ENCODE data around the gene GRAMD2B.

DNA sequence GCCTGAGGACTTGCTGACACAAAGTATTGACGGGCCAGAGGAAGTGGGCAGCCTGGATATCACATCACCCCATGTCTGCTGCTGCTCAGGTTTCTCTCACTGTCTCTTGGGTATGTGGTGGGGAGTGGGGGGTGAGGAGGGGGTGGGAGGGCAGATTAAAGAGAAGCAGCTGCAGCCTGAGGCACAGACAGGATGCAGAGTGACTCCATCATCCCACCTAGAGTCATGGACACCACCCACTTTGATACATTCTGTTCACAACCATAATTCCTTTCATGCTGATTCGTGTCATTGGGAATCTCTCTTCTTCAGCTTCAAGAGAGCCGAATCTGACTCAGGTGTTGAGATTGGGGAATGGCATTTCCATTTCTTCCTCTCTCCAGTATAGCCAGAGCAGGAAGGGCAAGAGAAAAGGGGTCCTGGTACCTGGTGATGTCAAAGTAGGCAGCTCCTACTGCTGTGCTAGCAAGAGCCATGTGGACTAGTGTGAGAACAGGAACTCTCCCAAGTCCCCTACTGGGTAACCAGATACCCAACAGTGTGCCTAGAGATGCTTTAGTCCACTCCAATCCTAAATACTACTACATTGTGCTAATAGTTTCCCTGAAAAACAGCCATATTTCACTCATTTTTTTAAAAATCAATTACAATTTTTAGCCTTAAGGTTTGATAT is 22.4 kb downstream of the GRAMD2B start:
- TF ChIP-seq, protein P1, sequence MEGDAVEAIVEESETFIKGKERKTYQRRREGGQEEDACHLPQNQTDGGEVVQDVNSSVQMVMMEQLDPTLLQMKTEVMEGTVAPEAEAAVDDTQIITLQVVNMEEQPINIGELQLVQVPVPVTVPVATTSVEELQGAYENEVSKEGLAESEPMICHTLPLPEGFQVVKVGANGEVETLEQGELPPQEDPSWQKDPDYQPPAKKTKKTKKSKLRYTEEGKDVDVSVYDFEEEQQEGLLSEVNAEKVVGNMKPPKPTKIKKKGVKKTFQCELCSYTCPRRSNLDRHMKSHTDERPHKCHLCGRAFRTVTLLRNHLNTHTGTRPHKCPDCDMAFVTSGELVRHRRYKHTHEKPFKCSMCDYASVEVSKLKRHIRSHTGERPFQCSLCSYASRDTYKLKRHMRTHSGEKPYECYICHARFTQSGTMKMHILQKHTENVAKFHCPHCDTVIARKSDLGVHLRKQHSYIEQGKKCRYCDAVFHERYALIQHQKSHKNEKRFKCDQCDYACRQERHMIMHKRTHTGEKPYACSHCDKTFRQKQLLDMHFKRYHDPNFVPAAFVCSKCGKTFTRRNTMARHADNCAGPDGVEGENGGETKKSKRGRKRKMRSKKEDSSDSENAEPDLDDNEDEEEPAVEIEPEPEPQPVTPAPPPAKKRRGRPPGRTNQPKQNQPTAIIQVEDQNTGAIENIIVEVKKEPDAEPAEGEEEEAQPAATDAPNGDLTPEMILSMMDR (IDR thresholded peaks at IDR 0.05): no peak
- no peak for TF ChIP-seq POLR2A (IDR thresholded peaks at IDR 0.05)

Data from body of pancreas (tissue), 4 donors.